KMS-11 (cell line): ENCODE results near the gene AEN.
"Not testable (repeated sequence)": the region's sequence is repeated elsewhere in the genome, so short reads cannot be mapped to it uniquely, and the experiment has no call there.

Experiments
- H2AFZ ChIP-seq: fragments of 200-600 bp; sonication (generic); 2 replicates; pipeline ENCODE4 v1.6.1; 2016; ENCODE audit warnings: antibody characterized with exemption, mixed run types, low read depth
- H3K27ac ChIP-seq: fragments of 200-600 bp; sonication (generic); 2 replicates; pipeline ENCODE4 v1.6.1; 2016; ENCODE audit warnings: mild to moderate bottlenecking, mixed run types
- H3K27me3 ChIP-seq: fragments of 200-600 bp; sonication (generic); 2 replicates; pipeline ENCODE4 v1.6.1; 2017; ENCODE audit warnings: mild to moderate bottlenecking, low read depth, mixed run types, moderate library complexity; ENCODE audit not compliant: insufficient read depth
- H3K36me3 ChIP-seq: fragments of 200-600 bp; sonication (generic); 2 replicates; pipeline ENCODE4 v1.6.1; 2017; ENCODE audit warnings: mild to moderate bottlenecking, mixed run types; ENCODE audit not compliant: insufficient read depth
- H3K4me1 ChIP-seq: fragments of 200-600 bp; sonication (generic); 2 replicates; pipeline ENCODE4 v1.6.1; 2016; ENCODE audit warnings: mild to moderate bottlenecking, low read depth, mixed run types; ENCODE audit not compliant: poor library complexity, severe bottlenecking
- H3K4me2 ChIP-seq: fragments of 200-600 bp; sonication (generic); 2 replicates; pipeline ENCODE4 v1.7.0; 2016; ENCODE audit warnings: mild to moderate bottlenecking, mixed run types
- H3K4me3 ChIP-seq: fragments of 200-600 bp; sonication (generic); IDR thresholded peaks from 2 replicates; pipeline ENCODE4 v1.6.1; 2017; ENCODE audit warnings: low read depth, low read length, mixed read lengths; ENCODE audit not compliant: insufficient read depth
- H3K79me2 ChIP-seq: fragments of 200-600 bp; sonication (generic); 2 replicates; pipeline ENCODE4 v1.6.1; 2016; ENCODE audit warnings: low read depth, mixed run types; ENCODE audit not compliant: insufficient read depth
- H3K9ac ChIP-seq: fragments of 200-600 bp; sonication (generic); 2 replicates; pipeline ENCODE4 v1.6.1; 2016; ENCODE audit warnings: mild to moderate bottlenecking, mixed run types
- H4K20me1 ChIP-seq: fragments of 200-600 bp; sonication (generic); 2 replicates; pipeline ENCODE4 v1.6.1; 2016; ENCODE audit warnings: mild to moderate bottlenecking, mixed run types; ENCODE audit not compliant: insufficient read depth
- CTCF ChIP-seq: fragments of 200-600 bp; sonication (generic); conservative IDR thresholded peaks from 2 replicates; pipeline ENCODE4 v1.6.1; 2017; ENCODE audit warnings: low read depth, mild to moderate bottlenecking, antibody characterized with exemption, low read length, moderate library complexity, mixed read lengths

Gene AEN

GRCh38 chr15:88630798-88631463, 9.8 kb downstream of the AEN start:
- peaks cover 9% of the 10 kb centered on the region; the same call in 1 of the 2 replicates for H3K36me3 ChIP-seq
- H3K4me3 ChIP-seq: no peak overlapping the region
- H3K27ac ChIP-seq: no peak overlapping the region
- no peaks in the 10 kb centered on the region for H3K27me3 ChIP-seq
- peaks cover 70% of the 10 kb centered on the region for H3K79me2 ChIP-seq
- H3K9ac ChIP-seq: no peak overlapping the region
- no peak for TF ChIP-seq CTCF
- H3K4me2 ChIP-seq: no peak overlapping the region
- peaks cover 25% of the 10 kb centered on the region for H4K20me1 ChIP-seq
- H3K4me1 ChIP-seq: peaks cover 90% of the 10 kb centered on the region
- no peak overlapping the region for H2AFZ ChIP-seq

GRCh38 chr15:88631464-88632028, 10.4 kb downstream of the AEN start:
- H3K27me3 ChIP-seq: no peaks in the 10 kb centered on the region
- H2AFZ ChIP-seq: no peak overlapping the region
- H3K4me3 ChIP-seq: no peak overlapping the region
- H3K27ac ChIP-seq: no peak overlapping the region
- no peak for TF ChIP-seq CTCF
- peaks cover 21% of the 10 kb centered on the region for H4K20me1 ChIP-seq
- H3K79me2 ChIP-seq: peaks cover 69% of the 10 kb centered on the region
- H3K36me3 ChIP-seq: peaks cover 9% of the 10 kb centered on the region; the same call in 1 of the 2 replicates
- H3K9ac ChIP-seq: no peak overlapping the region
- no peak overlapping the region for H3K4me2 ChIP-seq
- H3K4me1 ChIP-seq: peaks cover 91% of the 10 kb centered on the region

GRCh38 chr15:88632797-88633196, 11.7 kb downstream of the AEN start:
- Histone ChIP-seq H3K4me2 (peak overlapping the region; percentile 26; the same call in 1 of the 2 replicates), H3K27ac (peak overlapping the region; percentile 23; the same call in 1 of the 2 replicates), H3K4me1 (peaks cover 91% of the 10 kb centered on the region), H4K20me1 (peaks cover 11% of the 10 kb centered on the region; the same call in 1 of the 2 replicates), H3K79me2 (peaks cover 58% of the 10 kb centered on the region)
- H3K4me3 ChIP-seq, H2AFZ ChIP-seq, H3K9ac ChIP-seq, H3K27me3 ChIP-seq, H3K36me3 ChIP-seq: not testable (repeated sequence)

GRCh38 chr15:88634449-88634848, 13.3 kb downstream of the AEN start:
- Histone ChIP-seq H4K20me1 (no peaks in the 10 kb centered on the region), H3K36me3 (no peaks in the 10 kb centered on the region; the same call in 1 of the 2 replicates), H2AFZ (no peak overlapping the region), H3K27ac (peak overlapping the region; percentile 60), H3K27me3 (no peaks in the 10 kb centered on the region), H3K4me2 (peak overlapping the region; percentile 85), H3K4me3 (no peak overlapping the region), H3K9ac (peak overlapping the region; percentile 11; the same call in 1 of the 2 replicates), H3K4me1 (peaks cover 89% of the 10 kb centered on the region), H3K79me2 (peaks cover 41% of the 10 kb centered on the region; the same call in 1 of the 2 replicates)
- no peak for TF ChIP-seq CTCF

GRCh38 chr15:88635318-88635717, 14.2 kb downstream of the AEN start:
- Histone ChIP-seq H3K27me3 (no peaks in the 10 kb centered on the region), H3K4me3 (no peak overlapping the region), H2AFZ (no peak overlapping the region), H3K4me1 (peaks cover 91% of the 10 kb centered on the region), H3K4me2 (peak overlapping the region; percentile 85), H4K20me1 (no peaks in the 10 kb centered on the region), H3K36me3 (no peaks in the 10 kb centered on the region; the same call in 1 of the 2 replicates), H3K27ac (peak overlapping the region; percentile 60), H3K79me2 (peaks cover 32% of the 10 kb centered on the region; the same call in 1 of the 2 replicates), H3K9ac (no peak overlapping the region)
- no peak for TF ChIP-seq CTCF
